ENCODE results near the gene HPGDS. TPM values are rescaled to one million over a fixed set of nuclear protein-coding genes. Genes with fewer than 3 reads are reported as not detected.

Gene HPGDS
- polyA plus RNA-seq (not detected in 3 replicates), polyA minus RNA-seq (not detected in 3 replicates)
- not detected for polyA plus RNA-seq (2011; ENCODE audit: low read depth)
- not detected in 2 replicates for polyA plus RNA-seq (2011; cell fraction: cytosol; rRNA removed)
- not detected in 2 replicates for polyA plus RNA-seq (2011; cell fraction: nucleus; rRNA removed)
- not detected in 2 replicates for polyA plus RNA-seq (2012; ENCODE audit: low replicate concordance)
- polyA minus RNA-seq (2011; cell fraction: cytosol; rRNA and poly(A)+ RNA removed) = not detected
- not detected in 2 replicates for polyA minus RNA-seq (2011; cell fraction: nucleus; rRNA and poly(A)+ RNA removed)

- no peaks in the 10 kb centered on the region for H3K9me3 ChIP-seq (ENCODE audit: control insufficient read depth, low read depth, low read length)
- H3K9ac ChIP-seq (ENCODE audit: control insufficient read depth, extremely low read depth, insufficient read depth, low read length) = no peak within 1 kb of the TSS
- DNase-seq (ENCODE audit: low read depth, low spot score) (no peak), FAIRE-seq (no peak)
- dilution Hi-C loops (cut with MboI; ENCODE audit: extremely low pct_ligation_motif_present, low sequenced_read_pairs) = no loop called here
- H3K27me3 ChIP-seq (ENCODE audit: control insufficient read depth, extremely low read depth, insufficient read depth, low read length) = no peaks in the 10 kb centered on the region
- TF ChIP-seq CTCF (optimal IDR thresholded peaks at IDR 0.05 in 1 of 3, IDR thresholded peaks at IDR 0.05 in 1 of 3, conservative IDR thresholded peaks at IDR 0.05 in 1 of 3; ENCODE audit: extremely low read depth in 1 of 3, insufficient read depth in 2 of 3, low read length in 3 of 3) (no peak), EZH2 (IDR thresholded peaks at IDR 0.05; ENCODE audit: low read length) (no peak)
- no peaks in the 10 kb centered on the region for H4K20me1 ChIP-seq (ENCODE audit: control insufficient read depth, extremely low read depth, insufficient read depth, low read length)
- H3K27ac ChIP-seq (ENCODE audit: control insufficient read depth, insufficient read depth, low read length) = no peak within 1 kb of the TSS
- H3K79me2 ChIP-seq (ENCODE audit: control insufficient read depth, insufficient read depth, low read length) = no peaks in the 10 kb centered on the region
- H3K36me3 ChIP-seq (ENCODE audit: control insufficient read depth in 2 of 2, extremely low read depth in 1 of 2, insufficient read depth in 2 of 2, low read length in 2 of 2) = no peaks in the 10 kb centered on the region
- no peak within 1 kb of the TSS for H2AFZ ChIP-seq (ENCODE audit: control insufficient read depth, low read length)
- no peaks in the 10 kb centered on the region for H3K4me1 ChIP-seq (ENCODE audit: control insufficient read depth, extremely low read depth, insufficient read depth, low read length)
- H3K9me1 ChIP-seq (ENCODE audit: control insufficient read depth, extremely low read depth, insufficient read depth, low read length) = no peaks in the 10 kb centered on the region
- no peak within 1 kb of the TSS for H3K4me2 ChIP-seq (ENCODE audit: control insufficient read depth, extremely low read depth, insufficient read depth, low read depth, low read length)
- no peak within 1 kb of the TSS for H3K4me3 ChIP-seq (ENCODE audit: control insufficient read depth in 2 of 3, extremely low read depth in 1 of 3, insufficient read depth in 2 of 3, low read depth in 1 of 3, low read length in 3 of 3)
These were observed at the start of gene HPGDS for GRCh38 chr4:94342694-94343093. Gene HPGDS (minus strand): TSS chr4:94342836. CDS start chr4:94334629, 8,207 bp downstream.

- no peak for DNase-seq (ENCODE audit: low read depth, low spot score)
- H3K9ac ChIP-seq (ENCODE audit: control insufficient read depth, extremely low read depth, insufficient read depth, low read length) = no peak overlapping the region
- FAIRE-seq = peak; percentile 17
These were observed 48.3 kb upstream of the HPGDS start for GRCh38 chr4:94390804-94391410.

More at GRCh38 chr4:94390804-94391410, 48.3 kb upstream of the HPGDS start:
- Histone ChIP-seq H3K27ac (ENCODE audit: control insufficient read depth, insufficient read depth, low read length) (no peak overlapping the region), H3K79me2 (ENCODE audit: control insufficient read depth, insufficient read depth, low read length) (no peaks in the 10 kb centered on the region), H3K4me3 (ENCODE audit: control insufficient read depth in 2 of 3, extremely low read depth in 1 of 3, insufficient read depth in 2 of 3, low read depth in 1 of 3, low read length in 3 of 3) (no peak overlapping the region), H4K20me1 (ENCODE audit: control insufficient read depth, extremely low read depth, insufficient read depth, low read length) (no peaks in the 10 kb centered on the region), H3K4me2 (ENCODE audit: control insufficient read depth, extremely low read depth, insufficient read depth, low read depth, low read length) (no peak overlapping the region), H2AFZ (ENCODE audit: control insufficient read depth, low read length) (no peak overlapping the region), H3K4me1 (ENCODE audit: control insufficient read depth, extremely low read depth, insufficient read depth, low read length) (no peaks in the 10 kb centered on the region), H3K36me3 (ENCODE audit: control insufficient read depth in 2 of 2, extremely low read depth in 1 of 2, insufficient read depth in 2 of 2, low read length in 2 of 2) (no peaks in the 10 kb centered on the region), H3K9me3 (ENCODE audit: control insufficient read depth, low read depth, low read length) (no peaks in the 10 kb centered on the region), H3K9me1 (ENCODE audit: control insufficient read depth, extremely low read depth, insufficient read depth, low read length) (no peaks in the 10 kb centered on the region), H3K27me3 (ENCODE audit: control insufficient read depth, extremely low read depth, insufficient read depth, low read length) (no peaks in the 10 kb centered on the region)
- dilution Hi-C loops (cut with MboI; ENCODE audit: extremely low pct_ligation_motif_present, low sequenced_read_pairs) = no loop called here
- no peak for TF ChIP-seq EZH2 (IDR thresholded peaks at IDR 0.05; ENCODE audit: low read length)
- peak; percentile 8 to 42 (median 42) for TF ChIP-seq CTCF (optimal IDR thresholded peaks at IDR 0.05 in 1 of 3, IDR thresholded peaks at IDR 0.05 in 1 of 3, conservative IDR thresholded peaks at IDR 0.05 in 1 of 3; ENCODE audit: extremely low read depth in 1 of 3, insufficient read depth in 2 of 3, low read length in 3 of 3)

Data from keratinocyte (primary cell).